ENCODE data around the gene SMAD5.

Gene SMAD5

GRCh38 chr5:136115183-136115865 lies 17.3 kb upstream of the SMAD5 start:
- DNase-seq = no peak

DNA sequence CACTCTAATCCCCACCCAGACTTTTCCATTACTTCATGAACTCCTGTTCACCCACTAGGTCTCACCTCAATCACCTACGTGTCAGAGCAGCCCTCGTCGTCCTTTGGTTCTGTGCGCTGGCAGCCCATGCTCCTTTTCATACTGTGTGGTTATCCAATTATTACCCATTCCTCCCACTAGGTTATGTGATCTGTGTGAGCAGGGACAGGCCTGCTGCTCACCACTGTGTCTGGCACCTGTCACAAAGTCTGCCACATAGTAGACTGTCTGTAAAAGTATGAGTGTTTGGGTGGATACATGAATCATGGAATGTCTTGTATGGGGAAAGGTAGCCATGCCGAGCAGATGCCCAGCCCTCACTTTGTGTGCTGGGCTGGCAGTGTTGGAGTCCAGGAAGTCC lies 12.1 kb upstream of the SMAD5 start:
- no peak for DNase-seq

- DNase-seq = no peak
Measured at GRCh38 chr5:136123236-136123768, 9.3 kb upstream of the SMAD5 start.

DNA sequence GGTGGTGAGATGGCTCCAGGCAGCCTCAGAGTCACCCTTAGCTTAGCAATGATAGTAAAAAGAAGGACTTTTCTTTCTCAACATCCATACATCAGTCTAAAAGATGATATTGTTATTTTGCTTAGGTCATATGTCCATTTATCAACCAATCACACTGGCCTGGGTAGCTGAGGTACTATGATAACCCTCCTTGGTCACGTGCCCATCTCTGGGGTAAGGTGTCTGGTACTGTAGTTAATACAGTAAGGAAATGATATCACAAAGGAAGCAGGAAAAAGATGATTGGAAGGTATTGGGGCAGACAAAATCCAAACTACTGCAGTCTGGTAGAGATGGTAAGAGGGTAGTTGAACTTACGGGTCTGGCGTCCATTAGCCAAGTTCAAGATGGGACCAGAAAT lies 5.1 kb upstream of the SMAD5 start:
- no peak for DNase-seq

GRCh38 chr5:136128481-136128880 lies 4.2 kb upstream of the SMAD5 start:
- DNase-seq = no peak

DNA sequence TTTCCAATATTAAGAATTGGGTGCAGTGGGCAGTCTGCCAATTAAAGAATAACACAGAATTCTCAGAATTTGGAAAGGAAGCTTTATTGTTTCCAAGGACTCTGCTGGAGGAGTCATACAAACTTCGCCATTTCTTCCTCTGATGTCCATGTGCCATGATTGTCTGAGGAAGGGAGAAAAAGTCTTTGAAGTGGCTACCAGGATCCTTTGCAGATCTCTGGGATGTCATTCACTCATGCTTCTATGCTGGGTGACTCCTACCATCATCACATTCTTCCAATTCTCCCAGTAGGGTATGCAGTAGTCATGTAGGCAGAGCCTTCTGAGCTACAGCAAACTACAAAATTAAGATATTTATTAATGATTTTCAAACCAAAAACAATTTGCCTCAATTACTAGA lies 3.2 kb upstream of the SMAD5 start:
- DNase-seq = no peak

DNA sequence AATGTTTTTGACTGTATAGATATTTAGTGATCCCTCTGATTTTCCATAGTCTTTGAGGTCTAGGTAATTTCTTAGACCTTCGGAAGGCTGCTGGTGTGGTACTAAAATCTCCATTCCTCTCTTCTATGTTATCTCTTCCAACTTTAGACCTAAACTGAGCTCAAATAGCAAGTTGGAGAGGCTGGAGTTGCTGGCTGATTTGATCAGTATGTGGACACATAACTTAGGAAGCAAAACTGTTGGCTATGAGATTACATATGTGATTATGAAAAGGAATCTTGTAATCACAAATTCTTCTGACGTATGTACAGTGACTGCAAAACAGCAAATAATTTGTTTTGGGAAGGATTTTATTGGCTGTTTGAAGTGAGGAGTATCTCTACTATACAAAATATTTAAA lies 2.1 kb upstream of the SMAD5 start:
- no peak for DNase-seq

DNA sequence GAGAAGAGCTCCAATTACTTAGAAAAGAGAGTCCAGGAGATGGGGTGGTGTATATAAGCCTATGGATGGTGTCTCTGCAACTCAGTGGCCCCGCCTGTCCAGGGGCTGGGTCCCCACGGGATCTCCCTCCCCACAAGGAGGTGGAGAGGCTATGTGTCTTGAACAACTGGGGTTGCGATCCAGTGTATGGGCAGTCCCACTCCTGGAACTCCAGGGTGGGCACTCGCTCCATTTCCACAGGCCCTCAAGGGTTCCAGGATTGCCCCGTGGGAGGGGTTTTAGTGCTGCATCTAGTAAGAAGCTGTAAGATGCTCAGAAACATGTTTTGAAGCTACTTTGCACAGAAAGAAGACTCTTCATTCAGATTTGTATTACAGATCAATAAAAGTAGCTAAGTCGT lies 558 bp upstream of the SMAD5 start:
- DNase-seq = peak in 2 of 5 experiments; percentile 2 to 24

DNA sequence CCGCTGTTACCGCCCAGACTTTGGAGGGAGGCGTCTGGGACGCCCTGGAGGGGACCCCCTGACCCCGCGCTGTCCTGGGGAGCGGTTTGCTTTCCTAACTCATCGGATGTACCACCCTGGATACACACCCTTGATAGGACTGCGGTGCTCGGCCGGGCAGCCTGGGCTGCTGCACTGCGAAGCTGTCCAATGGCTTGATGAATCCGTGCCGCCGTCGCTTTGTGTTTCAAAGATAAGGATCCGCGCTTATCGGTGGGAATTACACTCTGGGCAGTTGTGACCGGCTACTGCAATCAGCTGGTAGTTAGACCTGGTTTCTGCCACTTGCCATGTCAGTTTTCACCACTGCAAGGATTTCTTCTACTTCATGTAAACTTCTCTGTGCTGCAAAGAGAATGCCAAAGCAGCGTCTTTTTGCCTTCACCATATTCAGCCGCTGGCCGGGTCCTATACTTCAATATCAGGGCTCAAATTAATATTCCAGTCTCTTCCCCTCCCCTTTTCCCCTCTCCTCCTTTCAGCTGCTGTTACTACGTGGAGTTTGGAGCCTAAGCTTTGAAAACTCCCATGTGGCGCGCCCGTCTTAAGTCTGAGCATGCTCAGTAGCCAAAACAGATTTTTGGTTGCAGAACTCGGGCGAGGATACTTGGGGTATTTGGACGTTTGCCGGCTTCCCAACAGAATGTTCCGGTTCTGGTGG lies 727 bp downstream of the SMAD5 start:
- DNase-seq = peak in 3 of 5 experiments; percentile 7 to 56 (median 11)

- peak in 1 of 5 experiments; percentile 77 for DNase-seq
Measured at GRCh38 chr5:136133922-136134379, 1.3 kb downstream of the SMAD5 start.

DNA sequence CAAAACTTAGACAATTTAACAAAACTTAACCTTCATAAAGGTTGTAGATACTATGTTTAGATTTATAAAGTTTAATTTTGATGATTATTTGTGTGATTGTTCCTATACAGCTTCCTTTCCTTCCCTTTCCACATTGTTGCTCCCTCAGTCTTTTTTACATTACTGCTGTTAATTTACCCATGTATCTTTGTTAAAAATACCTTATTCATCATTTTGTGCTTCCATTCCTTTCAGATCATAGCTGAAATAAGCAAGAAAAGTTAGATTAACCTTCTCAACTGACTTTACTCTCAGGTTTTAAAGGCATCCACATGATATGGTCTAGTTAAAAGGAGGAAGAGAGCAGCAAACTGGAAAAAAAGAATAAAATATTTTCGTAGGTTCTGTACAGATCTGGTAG lies 2.0 kb downstream of the SMAD5 start:
- no peak for DNase-seq

- no peak for DNase-seq
Measured at GRCh38 chr5:136135536-136135935, 2.9 kb downstream of the SMAD5 start.

GRCh38 chr5:136137497-136138220 lies 5.0 kb downstream of the SMAD5 start:
- no peak for DNase-seq

DNA sequence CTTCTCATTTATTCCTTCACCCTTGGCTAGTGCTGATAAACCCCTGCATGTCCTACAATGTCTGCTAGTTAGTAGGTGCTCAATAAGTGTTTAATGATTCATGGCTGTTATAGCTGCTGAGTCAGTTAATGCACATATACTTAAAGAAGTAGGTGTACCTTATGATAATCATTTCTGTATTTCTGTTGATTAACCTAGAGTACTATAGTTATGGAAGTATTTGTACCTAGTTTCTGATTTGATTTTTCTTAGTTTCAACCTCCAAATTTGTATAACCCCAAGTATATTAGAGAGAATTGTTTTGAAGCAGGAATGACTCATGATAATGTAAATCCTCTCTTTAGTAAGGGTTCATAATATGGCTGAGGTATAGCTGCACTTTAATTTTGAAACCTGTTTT lies 8.9 kb downstream of the SMAD5 start:
- DNase-seq = peak in 1 of 5 experiments; percentile 38

- no peak for DNase-seq
Measured at GRCh38 chr5:136143312-136143711, 10.7 kb downstream of the SMAD5 start.

- DNase-seq = no peak
Measured at GRCh38 chr5:136143763-136144162, 11.1 kb downstream of the SMAD5 start.

GRCh38 chr5:136145030-136145429 lies 12.4 kb downstream of the SMAD5 start:
- peak in 1 of 5 experiments; percentile 6 for DNase-seq

DNA sequence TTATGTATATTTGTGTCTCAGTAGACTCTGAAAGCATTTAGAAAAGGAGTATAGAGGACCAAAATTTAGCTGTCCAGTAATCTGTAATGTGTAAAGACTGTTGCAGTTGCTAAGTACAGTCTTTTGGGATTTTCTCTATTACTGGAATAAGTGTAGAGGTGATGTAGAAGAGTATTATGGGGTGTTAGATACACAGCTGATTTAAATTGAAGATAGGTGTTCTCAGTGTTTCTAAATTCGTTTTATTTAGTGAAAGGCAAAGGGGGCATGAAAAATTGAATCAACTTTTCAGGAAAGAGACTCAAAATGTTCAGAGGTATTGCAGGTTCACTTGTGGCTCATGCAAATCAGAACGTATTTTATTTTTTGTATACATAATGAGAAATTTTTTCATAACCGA lies 13.6 kb downstream of the SMAD5 start:
- no peak for DNase-seq

DNA sequence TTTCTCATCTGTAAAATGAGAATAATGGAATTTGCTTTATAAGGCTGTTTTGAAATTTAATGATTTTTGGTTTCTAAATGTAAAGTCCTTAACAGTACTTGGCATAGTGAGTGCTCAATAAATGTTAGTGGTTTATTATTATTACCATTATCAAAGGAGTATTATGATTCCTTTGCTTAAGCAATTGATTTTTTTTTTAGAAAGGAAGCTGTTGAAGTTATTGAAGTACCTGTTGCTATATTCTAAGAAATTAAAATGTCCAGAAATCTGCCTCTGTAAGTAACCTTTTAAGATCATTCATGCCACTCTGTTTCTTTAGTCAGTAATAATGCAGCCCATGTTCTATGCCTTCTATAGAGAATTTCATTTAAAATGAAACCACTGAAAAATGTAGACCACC lies 15.0 kb downstream of the SMAD5 start:
- DNase-seq = no peak

- DNase-seq = no peak
Measured at GRCh38 chr5:136149891-136150290, 17.2 kb downstream of the SMAD5 start.

GRCh38 chr5:136153581-136154236 lies 21.1 kb downstream of the SMAD5 start:
- DNase-seq = no peak

- no peak for DNase-seq
Measured at GRCh38 chr5:136155078-136155477, 22.4 kb downstream of the SMAD5 start.

DNA sequence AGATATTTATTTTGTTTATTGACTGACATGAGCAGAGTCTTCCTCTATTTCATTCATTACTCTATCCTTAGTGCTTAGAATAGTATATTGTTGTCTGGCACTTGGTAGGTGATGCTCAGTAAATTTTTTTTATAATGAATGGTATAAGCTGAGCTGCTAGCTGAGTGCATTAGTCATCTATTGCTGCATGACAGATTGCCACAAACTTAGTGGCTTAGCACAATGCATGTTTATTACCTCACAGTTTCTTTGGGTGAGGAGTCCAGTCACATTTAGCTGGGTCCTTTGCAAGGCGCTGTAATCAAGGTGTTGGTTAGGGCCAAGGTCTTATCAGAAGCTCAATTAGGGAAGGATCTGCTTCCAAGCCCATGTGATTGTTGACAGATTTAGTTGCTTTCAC lies 23.1 kb downstream of the SMAD5 start:
- no peak for DNase-seq

All from T-helper 2 cell (primary cell).